HEK293T (cell line): ENCODE data around the gene RNF183.

Experiments used
- ARNT ChIP-seq: fragments of 450-650 bp; IDR thresholded peaks from 2 replicates; pipeline ENCODE4 v1.6.1; 2017; ENCODE audit warnings: mild to moderate bottlenecking
- BHLHE40 ChIP-seq: fragments of 450-650 bp; IDR thresholded peaks from 2 replicates; pipeline ENCODE4 v1.6.1; 2016; ENCODE audit warnings: mild to moderate bottlenecking, moderate library complexity, borderline replicate concordance
- ELF4 ChIP-seq: fragments of 450-650 bp; IDR thresholded peaks from 2 replicates; pipeline ENCODE4 v1.6.1; 2017; ENCODE audit warnings: antibody characterized with exemption
- FOXA1 ChIP-seq: fragments of 450-650 bp; IDR thresholded peaks from 2 replicates; pipeline ENCODE4 v1.6.1; 2016; ENCODE audit warnings: mild to moderate bottlenecking
- FOXK2 ChIP-seq: fragments of 450-650 bp; IDR thresholded peaks from 2 replicates; pipeline ENCODE4 v1.6.1; 2016; ENCODE audit warnings: mild to moderate bottlenecking
- FOXM1 ChIP-seq: fragments of 450-650 bp; IDR thresholded peaks from 2 replicates; pipeline ENCODE4 v1.6.1; 2017; ENCODE audit warnings: mild to moderate bottlenecking, borderline replicate concordance
- HDGF ChIP-seq: fragments of 450-650 bp; IDR thresholded peaks from 2 replicates; pipeline ENCODE4 v1.6.1; 2017; ENCODE audit warnings: antibody characterized with exemption, borderline replicate concordance
- LEF1 ChIP-seq: fragments of 450-650 bp; IDR thresholded peaks from 2 replicates; pipeline ENCODE4 v1.6.1; 2017; ENCODE audit warnings: mild to moderate bottlenecking, borderline replicate concordance
- NFRKB ChIP-seq: fragments of 450-650 bp; IDR thresholded peaks from 2 replicates; pipeline ENCODE4 v1.6.1; 2016; ENCODE audit warnings: mild to moderate bottlenecking, moderate library complexity
- SP1 ChIP-seq: fragments of 450-650 bp; IDR thresholded peaks from 2 replicates; pipeline ENCODE4 v1.6.1; 2017
- SUZ12 ChIP-seq: fragments of 450-650 bp; IDR thresholded peaks from 2 replicates; pipeline ENCODE4 v1.6.1; 2016; ENCODE audit warnings: mild to moderate bottlenecking
- TARDBP ChIP-seq: fragments of 450-650 bp; IDR thresholded peaks from 2 replicates; pipeline ENCODE4 v1.6.1; 2016
- ZNF384 ChIP-seq: fragments of 450-650 bp; IDR thresholded peaks from 2 replicates; pipeline ENCODE4 v1.6.1; 2016
- TF ChIP-seq, protein P1 (sequence below): fragments of 450-650 bp; IDR thresholded peaks from 2 replicates; pipeline ENCODE4 v1.6.1; 2016

- no peak for TF ChIP-seq LEF1
- TF ChIP-seq, protein P1, sequence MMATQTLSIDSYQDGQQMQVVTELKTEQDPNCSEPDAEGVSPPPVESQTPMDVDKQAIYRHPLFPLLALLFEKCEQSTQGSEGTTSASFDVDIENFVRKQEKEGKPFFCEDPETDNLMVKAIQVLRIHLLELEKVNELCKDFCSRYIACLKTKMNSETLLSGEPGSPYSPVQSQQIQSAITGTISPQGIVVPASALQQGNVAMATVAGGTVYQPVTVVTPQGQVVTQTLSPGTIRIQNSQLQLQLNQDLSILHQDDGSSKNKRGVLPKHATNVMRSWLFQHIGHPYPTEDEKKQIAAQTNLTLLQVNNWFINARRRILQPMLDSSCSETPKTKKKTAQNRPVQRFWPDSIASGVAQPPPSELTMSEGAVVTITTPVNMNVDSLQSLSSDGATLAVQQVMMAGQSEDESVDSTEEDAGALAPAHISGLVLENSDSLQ = no peak
- TF ChIP-seq ZNF384 = no peak
- no peak for TF ChIP-seq BHLHE40
- TF ChIP-seq SP1 = no peak
- no peak for TF ChIP-seq FOXA1
- no peak for TF ChIP-seq FOXM1
- TF ChIP-seq SUZ12 = no peak
- TF ChIP-seq FOXK2 = no peak
- TF ChIP-seq ELF4 = no peak
- TF ChIP-seq ARNT = no peak
- no peak for TF ChIP-seq HDGF
- no peak for TF ChIP-seq NFRKB
- TF ChIP-seq TARDBP = no peak
Observed at GRCh38 chr9:113328045-113328782, 25.0 kb upstream of the RNF183 start.
